Activated effector memory CD4-positive, alpha-beta T cell treated with anti-CD3 and anti-CD28 coated beads, Interleukin-2, amount 50 U/mL, for 16 hours (primary cell): ENCODE results near the gene AIMP1.
"Not testable (repeated sequence)": the region's sequence is repeated elsewhere in the genome, so short reads cannot be mapped to it uniquely, and the experiment has no call there.

Experiments used
- DNase-seq: peaks from one replicate; pipeline ENCODE4 v3.0.0-alpha.2; 2020

Gene AIMP1

GRCh38 chr4:106353786-106354185 is 37.4 kb downstream of the AIMP1 start:
- no peak for DNase-seq

DNA sequence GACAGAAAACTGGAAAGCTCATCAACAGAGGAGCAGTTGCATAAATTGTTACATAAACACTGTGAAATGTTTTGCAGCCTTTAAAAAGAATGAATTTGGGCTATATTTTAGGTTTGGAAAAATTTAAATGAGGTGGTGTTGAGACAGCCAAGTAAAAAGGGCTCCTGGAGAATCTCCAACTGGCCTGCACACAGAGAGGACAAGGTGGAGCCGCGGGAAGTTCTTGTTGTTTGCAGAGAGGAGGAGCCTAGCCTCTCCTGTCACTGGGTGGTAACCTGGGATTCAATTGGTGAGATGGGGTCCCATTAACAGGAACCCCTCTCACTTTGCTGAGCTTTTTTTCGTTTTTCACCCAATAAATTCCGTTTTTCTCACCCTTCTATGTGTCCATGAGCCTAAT is 38.8 kb downstream of the AIMP1 start:
- DNase-seq: no peak

DNA sequence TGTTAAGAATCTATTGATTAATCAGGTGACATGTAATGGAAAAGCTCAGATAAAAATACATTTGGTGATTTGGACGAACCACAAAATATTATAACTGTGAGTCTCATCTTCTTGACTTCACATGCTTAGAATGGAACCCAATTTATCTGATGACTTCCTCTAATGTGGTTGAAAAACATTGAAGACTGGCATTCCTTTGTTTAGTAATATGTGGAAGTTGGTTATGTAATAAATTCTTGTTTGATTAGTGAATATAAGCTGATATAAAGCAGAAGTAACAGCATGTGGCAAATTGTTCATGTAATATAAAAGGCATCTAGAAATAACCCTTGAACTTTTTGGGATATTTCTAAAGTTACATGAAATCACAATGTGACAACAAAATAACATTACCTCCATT is 42.5 kb downstream of the AIMP1 start:
- no peak for DNase-seq

DNA sequence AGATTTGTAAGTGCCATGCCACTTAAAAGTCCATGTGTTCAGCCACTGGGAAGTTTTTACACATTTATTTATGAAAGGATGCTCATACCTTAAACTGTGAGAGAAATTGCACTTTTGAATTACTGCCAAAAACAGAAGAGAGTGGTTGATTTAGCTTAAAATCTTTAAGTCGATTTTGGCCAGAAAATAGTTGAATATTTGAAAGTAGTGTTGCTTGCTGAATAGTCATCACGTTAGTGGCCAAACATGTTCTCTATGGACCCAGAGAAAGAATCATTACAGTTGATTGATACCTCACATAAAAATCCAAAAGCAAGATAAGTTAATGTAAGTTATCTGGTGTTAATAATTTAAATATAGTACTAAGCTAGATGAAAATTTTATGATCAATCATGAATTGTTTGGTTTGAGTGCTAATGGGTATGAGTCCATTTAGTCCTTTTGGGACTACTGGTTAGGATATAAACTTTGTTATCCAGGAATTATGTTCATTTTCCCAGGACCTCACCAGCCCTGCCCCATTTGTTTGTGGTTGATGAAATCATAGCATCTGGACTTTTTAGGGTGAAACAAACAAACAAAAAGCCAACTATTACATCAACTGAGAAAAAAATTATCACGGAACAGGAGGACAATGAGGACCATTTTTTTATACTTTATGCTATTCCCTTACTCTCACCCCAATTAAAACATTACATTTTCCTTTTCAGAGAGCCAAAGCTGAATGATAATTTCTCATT is 45.9 kb downstream of the AIMP1 start:
- DNase-seq: no peak

- DNase-seq: no peak
These were observed 47.9 kb downstream of the AIMP1 start for GRCh38 chr4:106364282-106364681.

DNA sequence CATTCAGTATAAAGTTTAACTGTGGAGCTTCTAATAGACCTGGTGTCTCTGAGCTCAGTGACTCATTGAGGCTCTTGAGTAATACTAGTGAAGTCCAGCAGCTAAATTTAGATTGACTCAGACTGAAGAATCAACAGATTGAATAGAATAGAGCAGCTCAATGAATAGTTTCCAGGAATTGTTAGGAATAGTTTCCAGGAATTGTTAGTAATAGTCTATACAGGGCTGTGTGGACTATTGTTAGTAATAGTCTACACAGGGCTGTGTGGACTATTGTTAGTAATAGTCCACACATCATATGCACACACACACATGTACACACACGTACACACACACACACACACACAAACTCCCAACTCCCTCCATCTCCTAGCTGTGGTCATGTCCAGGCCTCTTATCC is 49.3 kb downstream of the AIMP1 start:
- no peak for DNase-seq

DNA sequence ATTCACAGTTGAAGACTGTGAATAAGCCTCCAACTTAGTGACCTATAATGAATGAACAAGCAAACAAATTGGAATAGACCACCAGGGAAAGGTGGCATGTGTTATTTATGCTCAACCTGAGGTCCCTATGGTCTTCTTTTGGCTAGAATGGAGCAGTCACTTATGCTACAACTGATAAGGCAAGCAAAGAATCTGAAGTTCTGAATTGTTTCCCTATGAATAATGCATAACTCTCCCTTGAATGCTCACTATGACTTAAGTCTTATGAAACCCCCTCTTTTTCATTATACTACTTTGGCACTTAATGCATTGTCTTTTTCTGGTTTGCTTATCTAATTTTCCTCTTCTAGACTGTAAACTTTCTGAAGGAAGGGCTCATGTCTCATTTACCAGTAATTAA is 49.7 kb downstream of the AIMP1 start:
- DNase-seq: no peak

DNA sequence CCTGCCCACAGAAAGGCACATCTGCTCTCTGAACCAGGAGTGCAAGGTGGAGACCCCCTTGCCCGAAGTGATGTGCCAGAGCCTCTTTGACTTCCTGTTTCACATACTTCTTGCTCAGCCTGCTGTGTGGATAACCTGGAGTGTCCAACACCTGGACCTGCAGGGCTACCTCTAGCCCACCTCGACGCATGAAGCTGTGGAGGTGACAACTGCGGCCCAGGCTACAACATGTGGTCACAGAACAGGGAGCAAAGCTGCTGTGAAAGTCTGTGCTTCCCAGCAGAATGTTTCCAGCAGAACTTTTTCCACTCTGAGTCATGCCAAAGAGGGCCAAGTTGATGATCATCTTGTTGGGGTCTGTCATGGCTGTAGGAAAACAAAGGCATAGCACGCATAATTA is 50.7 kb downstream of the AIMP1 start:
- no peak for DNase-seq

DNA sequence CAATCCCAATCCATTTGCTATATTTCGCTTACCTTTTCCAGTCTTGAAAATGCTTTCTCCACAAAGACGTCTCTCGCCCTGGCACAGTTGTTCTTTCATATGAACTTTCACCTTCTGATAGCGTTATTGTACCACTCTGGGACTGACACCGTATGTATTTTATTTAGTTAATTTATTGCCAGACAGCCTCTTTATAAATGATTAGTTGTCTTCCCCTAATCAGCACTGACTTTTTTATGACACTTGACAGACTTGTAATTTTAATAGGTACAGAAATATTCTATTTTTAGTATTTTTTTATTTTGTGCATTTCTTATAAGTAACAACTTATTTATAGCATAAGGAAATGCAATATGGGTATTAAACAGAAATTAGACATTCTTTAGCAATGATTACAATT is 52.3 kb downstream of the AIMP1 start, which contains the start of gene GIMD1:
Gene GIMD1, minus strand, starts transcription at position 101 of the 400 bp plus-strand sequence. CDS start 1,343 bp downstream, outside the sequence.
- DNase-seq: no peak

GRCh38 chr4:106369456-106370060 is 53.2 kb downstream of the AIMP1 start:
- no peak for DNase-seq

GRCh38 chr4:106370214-106370613 is 53.9 kb downstream of the AIMP1 start:
- no peak for DNase-seq

DNA sequence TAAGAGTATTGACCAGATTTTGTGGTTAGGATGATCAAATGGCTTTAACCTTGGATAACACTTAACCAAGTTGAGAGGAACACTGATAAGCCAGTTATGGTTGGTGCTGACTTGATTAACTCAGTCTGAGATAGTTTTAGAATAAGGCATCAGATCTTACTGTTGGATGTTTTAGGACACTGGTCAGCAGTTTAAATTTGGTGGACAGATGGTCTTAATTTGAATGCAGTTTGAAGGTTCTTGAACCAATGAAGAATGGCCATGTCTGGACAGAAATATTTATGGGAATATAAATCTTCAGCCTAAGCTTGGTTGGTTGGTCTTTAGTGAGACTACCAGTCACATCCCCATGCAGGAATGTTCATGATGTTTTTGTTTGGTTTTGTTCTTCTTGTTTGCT is 54.8 kb downstream of the AIMP1 start:
- no peak for DNase-seq

DNA sequence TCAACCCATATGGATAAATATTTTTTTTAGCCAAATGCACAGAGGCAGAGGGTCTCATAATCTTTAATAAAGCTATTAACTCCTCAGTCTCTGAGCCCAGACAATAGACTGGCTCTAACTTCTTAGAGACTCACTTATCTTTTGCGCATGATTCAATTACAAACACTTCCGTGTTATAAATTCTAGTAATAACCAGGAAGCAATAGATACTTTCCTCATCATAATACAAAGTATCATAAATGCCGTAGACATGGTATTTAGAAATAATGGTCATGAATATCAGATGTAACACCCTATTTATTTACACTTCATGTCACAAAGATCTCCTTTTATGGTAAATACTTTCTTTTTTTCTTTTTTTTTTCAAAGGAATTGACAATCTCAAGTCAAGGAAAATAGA is 56.7 kb downstream of the AIMP1 start:
- no peak for DNase-seq

DNA sequence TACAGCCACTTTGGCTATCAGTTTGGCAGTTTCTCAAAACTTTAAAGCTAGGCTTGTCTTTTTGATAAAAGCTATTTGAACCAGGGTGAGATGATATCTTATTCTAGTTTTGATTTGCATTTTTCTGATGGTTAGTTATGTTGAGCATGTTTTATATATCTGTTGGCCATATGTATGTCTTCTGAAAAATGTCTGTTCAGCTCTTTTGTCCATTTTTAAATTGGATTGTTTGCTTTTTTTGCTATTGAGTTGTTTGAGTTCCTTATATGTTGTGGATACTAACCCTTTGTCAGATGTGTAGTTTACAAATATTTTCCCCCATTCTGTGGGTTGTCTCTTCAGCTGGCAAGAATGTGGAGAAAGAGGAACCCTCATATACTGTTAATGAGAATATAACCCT is 63.8 kb downstream of the AIMP1 start:
- DNase-seq: no peak

DNA sequence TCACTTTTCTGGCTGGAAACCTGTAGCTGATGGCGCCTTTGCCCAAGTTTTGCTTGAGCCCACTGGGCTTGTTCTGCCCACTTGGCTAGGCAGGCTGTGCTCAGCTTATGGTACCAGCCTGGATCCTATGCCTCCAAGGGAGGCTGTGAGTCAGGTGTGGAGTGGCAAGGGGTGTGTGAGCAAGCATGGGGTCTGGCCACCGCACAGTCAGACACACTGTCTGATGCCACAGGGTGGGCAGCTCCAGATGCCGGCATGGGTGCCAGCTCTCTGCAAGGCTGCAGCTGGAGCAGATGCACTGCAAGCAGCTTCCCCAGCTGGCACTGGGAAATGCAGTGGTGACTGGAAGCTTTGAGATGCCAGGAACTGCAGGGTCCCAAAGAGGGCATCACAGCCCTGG is 68.5 kb downstream of the AIMP1 start:
- DNase-seq: no peak

GRCh38 chr4:106385853-106386393 is 69.6 kb downstream of the AIMP1 start:
- DNase-seq: no peak

DNA sequence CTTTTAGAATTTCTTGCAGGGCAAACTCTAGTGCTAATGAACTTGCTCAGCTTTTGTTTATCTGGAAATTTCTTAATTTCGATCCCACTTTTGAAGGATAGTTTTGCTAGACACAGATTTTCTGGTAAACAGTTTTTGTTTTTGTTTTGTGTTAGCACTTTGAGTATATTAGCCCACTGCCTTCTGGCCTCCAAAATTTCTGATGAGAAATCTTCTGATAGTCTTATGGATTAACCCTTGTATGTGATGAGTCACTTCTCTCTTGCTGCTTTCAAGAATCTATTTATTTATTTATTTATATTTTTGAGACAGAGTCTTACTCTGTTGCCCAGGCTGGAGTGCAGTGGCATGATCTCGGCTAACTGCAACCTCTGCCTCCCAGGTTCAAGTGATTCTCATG is 79.2 kb downstream of the AIMP1 start:
- no peak for DNase-seq

GRCh38 chr4:106398898-106399297 is 82.5 kb downstream of the AIMP1 start:
- not testable (repeated sequence) for DNase-seq
